CD1c-positive myeloid dendritic cell (primary cell): Measurements from ENCODE around the gene C13orf42.
"Not testable (repeated sequence)": the region's sequence is repeated elsewhere in the genome, so short reads cannot be mapped to it uniquely, and the experiment has no call there.

ENCODE experiments used
- DNase-seq: peaks from one replicate; pipeline ENCODE4 v3.0.0-alpha.2; 2016; ENCODE audit errors: extremely low spot score

C13orf42 gene

DNA sequence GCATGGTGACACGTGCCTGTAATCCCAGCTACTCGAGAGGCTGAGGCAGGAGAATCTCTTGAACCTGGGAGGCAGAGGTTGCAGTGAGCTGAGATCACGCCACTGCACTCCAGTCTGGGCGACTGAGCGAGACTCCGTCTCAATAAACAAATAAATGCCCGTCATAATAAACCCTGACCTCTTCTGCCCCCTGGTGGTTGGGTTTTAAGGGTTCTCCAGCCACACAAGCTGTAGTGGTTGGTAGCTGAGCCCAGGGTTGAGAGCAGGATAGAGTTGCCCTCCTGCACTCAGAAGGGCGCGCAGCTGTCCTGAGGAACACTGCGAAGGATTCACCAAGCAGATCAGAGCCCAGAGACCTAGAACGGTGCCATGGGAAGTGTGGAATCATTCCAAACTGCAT lies 9.8 kb upstream of the C13orf42 start:
- DNase-seq: peak; percentile 34

DNA sequence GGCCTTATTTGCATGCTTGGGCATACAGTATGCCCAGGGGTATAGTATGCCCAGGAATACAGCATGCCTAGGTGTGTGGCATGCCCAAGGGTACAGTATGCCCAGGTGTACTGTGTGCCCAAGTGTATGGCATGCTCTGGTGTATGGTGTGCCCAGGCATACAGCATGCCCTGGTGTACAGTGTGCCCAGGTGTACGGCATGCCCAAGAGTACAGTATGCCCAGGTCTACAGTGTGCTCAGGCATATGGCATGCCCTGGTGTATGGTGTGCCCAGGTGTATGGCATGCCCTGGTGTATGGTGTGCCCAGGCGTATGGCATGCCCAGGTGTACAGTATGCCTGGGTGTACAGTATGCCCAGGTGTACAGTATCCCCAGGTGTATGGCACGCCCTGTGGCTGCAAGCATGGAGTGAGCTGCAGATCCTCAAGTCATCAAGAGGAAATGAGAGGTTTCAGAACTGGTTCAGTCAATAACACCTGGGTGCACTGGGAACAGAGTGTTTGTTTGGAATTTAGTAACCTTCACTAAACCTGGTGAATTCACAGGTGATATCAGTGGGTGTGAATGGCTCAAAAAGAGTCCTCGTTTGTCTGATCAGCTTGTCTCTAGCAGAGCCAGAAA lies 7.8 kb upstream of the C13orf42 start:
- no peak for DNase-seq

DNA sequence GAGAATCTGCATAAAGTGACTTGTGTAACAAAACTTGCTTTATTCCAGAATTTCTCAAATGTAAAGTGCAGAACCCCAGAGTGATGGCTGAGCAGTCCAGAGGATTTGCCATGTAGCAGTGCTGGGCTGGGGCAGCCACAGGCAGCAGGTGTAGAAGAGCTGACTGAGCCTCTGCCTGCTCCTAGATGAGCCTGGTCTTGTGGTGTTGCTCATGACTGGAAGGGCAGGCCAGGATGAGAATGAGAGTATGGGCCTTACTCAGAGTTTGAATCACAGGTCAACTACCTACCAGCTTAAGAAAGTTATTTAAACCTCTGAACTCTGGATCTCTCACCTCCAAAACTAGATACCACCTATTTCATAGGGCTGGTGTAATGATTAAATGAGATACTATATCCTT lies 2.9 kb upstream of the C13orf42 start:
- DNase-seq: no peak

DNA sequence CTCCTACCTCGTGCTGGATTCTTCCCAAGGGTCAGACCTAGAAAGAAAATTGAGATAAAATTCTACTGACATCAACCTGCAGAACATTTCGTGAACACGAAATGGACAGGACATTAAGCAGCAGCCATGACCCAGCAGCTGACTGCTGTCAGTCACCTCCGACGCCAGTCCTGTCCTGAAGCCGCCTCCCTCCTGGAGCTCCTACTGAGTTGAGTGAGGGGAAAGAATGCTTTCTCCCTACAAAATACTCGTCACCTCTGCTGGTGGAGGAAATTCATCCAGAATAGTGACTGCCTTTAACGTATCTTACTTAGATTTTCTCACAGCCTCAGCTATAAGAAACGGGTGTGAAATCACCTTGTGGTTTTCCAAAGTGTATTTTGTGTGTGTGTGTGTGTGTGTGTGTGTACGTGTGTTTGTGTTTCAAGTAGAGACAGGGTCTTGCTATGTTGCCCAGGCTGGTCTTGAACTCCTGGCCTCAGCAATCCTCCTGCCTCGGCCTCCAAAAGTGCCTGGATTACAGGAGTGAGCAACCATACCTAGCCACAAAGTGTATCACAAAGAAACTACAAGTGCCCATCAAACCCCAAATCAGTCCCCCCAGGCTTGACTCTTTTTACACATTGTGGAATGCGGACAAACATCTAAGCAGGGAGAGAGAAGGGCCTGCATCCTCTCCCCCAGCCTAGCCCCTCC lies 2.3 kb upstream of the C13orf42 start:
- no peak for DNase-seq

DNA sequence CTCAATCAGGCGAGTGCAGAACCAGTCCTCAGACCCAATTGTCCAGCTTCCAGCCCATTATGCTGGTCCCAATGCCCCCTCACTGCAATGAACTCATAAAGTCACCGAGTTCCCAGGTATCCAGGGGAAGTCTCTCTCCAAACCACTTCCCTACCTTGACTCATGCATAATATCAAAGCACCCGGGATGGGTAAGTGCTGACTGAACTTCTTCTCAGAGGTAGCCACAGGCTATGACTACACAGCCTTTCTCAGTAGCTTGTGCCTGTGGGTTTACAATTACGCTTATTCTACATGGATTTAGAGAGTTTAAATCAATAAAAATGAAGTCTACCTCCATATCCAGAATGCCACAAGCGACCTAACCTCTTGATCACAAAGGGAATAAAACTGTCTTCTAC lies 1.7 kb upstream of the C13orf42 start:
- no peak for DNase-seq

DNA sequence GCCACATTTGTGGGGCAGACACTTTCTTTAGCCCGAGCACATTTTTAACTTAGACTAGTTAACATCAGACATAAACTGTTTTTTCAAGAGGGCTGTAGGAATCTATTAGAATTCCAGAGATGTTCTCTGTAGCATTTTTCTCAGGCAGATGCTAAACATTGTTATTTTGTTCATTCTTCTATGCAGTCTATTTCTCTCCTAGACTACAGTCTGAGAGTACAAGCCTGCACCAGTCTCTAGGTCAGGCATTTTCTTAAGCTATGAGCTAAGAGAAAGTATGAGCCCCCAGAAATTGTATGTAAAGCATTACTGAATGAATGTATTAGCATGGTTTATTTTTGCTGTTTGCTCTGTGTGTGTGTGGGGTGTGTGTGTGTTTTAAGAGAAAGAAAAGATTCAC lies 923 bp upstream of the C13orf42 start:
- DNase-seq: no peak

DNA sequence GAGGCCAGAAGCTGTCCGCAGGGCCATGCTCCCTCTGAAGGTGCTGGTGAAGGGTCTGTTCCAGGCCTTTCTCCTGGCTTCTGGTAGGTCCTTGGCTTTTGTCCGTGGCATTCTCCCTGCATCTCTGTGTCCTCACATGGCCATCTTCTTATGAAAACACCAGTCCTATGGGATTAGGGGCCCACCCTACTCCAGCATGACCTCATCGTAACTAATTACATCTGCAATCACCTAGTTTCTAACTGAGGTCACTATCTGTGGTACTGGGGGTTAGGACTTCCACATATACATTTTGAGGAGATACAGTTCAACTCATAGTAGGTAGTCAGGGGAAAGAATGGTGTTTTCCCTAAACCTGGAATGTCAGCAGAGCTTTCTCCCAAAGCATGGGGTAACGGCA lies 3.1 kb downstream of the C13orf42 start:
- no peak for DNase-seq

DNA sequence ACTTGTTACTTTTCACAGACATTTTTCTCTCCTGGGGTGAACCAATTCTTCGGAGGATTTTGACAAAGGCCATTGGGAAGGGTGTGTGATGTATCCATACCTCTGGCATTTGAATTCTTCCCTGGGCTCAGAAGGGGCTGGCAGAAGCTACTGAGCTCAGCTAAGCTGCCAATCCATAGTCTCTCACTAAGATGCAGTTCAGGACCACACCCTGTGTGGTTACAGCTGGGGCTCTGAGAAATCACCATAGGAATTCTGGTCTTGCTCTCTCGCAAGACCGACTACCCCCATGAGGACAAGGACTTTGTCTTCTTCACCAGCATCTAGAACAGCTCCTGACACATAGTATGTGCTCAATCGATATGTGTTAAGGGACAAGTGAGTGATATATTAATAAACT lies 6.0 kb downstream of the C13orf42 start:
- DNase-seq: no peak

DNA sequence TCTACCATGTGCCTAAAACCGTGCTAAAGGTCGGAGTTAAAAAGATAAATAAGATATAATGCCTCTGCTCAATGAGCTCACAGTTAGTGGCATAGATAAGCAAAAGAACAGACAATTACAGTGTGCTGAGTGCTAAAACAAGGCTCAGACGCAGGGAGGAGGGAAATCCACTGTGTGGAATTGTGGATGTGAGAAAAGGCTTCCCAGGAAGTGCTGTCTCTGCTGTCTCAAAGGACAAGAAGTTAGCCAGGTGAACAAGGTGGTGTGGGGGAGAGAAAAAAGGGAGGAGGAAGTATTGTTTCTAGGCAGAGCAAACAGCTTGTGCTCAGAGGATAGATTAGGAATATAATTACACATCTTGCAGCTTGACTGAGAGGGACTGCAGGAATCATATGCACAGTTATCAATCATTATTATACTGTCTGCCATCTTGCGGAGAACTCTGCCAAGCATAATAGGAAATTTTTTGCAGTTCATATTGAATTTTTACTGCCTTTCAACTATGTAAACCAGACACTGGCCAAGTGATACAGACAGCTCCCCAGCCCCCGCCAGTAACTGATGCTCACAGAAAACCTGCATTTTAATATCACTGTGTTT lies 9.3 kb downstream of the C13orf42 start:
- DNase-seq: no peak

DNA sequence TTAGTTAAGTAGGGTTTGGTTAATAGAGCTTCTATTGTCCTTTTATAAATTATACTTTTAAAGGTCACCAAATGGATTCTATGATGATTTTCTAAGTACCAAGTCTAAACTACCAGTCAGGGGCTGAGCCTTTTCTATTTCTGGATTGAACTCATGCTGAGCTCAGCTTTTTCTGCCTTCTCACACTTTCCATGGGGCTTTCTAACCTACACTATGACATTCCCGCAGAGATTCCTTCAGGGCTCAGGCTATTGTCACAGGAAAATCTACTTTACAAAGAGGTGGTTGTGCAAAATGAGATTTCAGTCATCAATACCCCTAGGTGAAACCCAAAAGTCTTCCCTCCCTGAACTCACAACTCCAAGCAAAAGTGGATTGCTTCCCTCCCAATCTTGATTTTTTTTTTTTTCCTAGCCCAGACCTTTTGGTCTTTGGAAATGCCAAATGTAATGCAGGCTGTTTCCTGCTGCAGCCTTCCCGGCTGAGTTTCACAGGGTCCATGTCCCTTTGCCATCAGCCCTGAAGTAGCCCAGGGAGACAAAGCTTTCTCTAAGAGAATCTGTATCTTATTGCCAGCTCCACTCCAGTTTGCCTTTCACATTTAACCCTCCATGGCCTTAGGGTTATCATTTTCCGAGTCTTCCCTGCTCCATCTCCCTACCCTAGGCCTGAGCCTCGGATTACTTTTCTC lies 13.6 kb downstream of the C13orf42 start:
- no peak for DNase-seq

DNA sequence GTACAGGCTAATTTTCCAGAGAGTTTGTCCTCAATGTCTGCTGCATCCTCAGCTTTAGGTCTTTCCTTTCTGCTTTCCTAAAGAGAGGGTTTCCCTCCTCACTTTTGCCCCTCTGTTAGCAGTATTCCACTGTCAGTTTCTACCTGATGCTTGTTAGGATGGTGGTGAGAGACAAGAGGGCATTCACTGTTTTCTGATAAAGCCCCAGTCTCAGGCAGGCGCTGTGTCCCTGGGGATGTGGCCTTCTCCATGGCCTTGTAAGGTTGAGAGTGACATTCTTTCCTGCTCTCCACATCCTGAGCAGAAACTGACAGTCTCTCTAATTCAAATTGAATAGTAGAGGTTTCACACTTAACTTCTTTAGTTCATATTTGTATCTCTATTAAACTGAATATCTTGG lies 14.9 kb downstream of the C13orf42 start:
- DNase-seq: no peak

DNA sequence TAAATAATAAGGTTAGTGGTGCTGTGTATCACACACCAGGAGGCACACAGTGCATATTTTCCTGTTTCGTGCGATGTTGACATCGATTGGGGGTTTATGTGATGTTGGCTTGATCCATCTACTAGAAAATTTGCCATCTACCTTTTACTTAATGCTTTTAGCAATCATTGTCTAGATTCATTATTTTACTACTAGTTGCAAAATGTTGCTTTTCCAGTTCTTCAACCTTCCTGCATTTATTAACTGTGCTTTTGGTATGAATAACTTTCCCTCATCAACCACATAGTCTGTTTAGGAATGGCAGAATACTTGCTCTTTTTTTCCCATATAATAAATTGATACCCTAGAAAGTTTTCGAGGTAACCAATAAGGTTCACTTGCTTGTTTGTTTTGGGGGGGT lies 17.5 kb downstream of the C13orf42 start:
- no peak for DNase-seq

DNA sequence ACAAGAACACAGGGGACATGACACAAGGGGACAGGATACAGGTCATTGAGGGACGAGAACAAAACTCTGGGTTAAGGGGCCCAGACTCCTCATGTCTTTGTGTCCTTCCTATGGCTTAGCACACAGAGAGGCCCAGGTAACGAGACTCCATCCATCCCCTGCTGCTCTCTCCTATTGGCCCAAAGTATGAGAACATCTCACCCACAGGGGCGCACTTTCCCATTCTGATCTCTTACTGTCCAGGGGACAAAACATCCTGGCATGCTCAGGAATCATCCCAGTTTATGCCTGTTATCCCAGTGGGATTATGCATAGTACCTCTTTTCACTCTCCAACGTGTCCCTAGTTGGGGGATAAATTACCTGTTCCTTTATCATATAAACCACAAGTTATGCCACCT lies 19.2 kb downstream of the C13orf42 start:
- DNase-seq: no peak

DNA sequence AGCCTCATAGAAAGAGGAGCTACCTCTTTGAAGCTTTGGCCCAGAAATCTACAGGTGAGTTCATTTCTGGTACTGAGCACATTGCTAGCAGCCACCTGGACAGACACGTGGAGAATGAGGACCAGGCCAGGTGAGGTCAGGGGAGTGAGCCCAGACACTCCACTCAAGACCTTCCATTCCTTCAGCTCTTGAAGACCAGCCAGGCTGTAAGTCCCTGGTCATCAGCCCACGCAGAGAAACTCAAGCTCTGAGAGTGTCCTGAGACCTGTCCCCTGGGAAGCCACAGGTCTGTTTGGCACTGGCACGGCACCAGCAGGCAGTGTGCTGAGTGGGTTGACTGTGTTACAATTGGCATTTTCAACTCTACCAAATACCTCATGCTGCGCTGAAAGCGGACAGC lies 27.4 kb downstream of the C13orf42 start:
- DNase-seq: no peak

DNA sequence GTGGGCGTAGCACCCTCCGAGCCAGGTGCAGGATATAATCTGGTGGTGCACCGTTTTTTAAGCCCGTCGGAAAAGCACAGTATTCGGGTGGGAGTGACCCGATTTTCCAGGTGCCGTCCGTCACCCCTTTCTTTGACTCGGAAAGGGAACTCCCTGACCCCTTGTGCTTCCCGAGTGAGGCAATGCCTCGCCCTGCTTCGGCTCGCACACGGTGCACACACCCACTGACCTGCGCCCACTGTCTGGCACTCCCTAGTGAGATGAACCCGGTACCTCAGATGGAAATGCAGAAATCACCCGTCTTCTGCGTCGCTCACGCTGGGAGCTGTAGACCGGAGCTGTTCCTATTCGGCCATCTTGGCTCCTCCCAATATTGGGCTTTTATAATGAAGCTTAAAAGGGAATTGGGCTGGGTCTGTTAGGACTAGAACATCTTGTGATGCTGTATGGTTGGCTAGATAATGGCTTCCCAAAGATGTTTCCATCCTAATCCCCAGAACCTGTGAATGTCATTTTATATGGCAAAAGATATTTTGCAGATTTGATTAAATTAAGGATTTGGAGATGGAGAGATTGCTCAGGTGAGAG lies 30.5 kb downstream of the C13orf42 start:
- not testable (repeated sequence) for DNase-seq

DNA sequence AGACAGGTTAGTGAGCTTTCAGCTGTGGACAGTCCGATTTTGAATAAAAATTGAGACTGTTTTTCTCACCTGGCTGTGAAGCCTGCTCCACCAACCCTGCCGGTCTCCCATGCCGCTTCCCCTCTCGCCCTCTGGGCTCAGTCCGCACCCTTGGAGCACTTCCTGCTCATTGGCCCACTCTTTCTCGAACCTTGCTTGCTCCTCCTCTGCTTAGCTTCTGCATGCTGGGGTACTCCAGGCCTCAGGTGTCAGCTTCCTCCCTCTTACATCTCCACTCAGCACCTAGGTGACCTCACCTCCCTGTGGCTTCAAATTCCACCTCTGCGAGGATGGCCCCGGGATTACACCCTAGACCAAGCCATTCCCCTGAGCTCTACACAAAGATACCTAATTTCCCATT lies 39.6 kb downstream of the C13orf42 start:
- DNase-seq: no peak

DNA sequence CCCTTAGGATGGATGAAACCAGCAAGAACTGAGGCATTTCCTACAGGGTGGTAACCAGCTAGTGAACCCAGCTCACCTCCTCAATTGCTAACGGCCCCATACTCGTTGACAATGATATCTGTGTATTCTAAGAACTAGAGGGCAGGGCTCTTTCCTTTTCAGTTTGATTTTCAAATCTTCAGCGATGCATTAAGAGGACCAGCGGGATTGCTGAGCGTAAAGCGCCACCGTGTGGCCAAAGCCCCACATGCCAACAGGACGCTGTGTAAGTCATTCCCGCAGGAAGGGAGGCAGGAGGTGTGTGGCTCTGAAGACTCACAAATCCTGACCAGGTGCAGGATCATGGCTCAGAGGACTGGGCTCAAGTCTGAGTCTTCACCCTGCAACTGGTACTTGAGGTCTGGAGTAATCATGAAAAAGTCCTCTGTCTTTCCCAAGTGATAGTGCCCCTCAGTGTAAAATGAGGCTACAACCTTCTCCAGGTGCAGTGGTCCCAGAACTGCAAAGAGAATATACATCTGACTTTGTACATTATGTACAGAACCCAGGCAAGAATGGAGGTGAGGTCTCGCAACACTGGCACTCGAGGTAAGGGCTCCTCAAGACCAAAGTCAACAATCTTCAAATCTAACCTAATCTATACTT lies 40.9 kb downstream of the C13orf42 start:
- DNase-seq: peak; percentile 84

DNA sequence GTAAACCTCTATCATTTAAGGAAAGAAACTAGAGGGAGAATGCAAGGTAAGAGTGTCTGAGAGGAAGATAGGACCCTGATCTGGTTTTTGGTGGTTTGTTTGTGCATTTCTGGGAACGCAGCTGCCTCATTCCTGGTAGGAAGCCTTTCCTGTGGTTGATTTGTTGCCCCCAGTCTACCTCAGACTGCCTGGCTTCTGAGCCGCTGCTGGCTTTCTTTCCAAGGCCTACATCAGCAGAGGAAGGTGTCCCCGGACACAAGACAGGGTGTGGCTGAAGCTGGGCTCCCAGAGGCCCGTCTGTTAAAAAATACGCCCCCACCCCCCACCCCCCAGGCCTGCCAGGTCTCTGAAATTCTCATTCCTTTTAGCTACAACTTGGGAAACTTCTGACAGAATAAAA lies 42.6 kb downstream of the C13orf42 start:
- no peak for DNase-seq

DNA sequence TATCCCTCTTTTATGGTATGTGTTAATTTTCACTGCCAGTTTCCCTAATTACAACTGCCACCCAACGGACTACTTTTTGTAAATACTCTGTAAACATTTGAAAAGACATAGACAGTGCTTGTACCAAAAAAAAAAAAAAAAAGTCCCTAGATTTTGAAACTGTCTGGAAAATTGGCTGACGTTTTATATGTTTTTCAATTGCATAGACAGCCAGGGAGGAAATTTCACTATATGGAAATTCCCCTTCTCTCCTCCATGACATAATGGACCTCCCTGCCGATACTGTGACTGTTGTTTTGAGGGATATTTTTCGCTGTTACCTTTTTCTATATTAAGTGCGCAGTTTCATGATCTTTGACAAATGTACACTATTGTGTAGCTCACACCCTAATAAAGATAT lies 43.4 kb downstream of the C13orf42 start:
- DNase-seq: no peak

DNA sequence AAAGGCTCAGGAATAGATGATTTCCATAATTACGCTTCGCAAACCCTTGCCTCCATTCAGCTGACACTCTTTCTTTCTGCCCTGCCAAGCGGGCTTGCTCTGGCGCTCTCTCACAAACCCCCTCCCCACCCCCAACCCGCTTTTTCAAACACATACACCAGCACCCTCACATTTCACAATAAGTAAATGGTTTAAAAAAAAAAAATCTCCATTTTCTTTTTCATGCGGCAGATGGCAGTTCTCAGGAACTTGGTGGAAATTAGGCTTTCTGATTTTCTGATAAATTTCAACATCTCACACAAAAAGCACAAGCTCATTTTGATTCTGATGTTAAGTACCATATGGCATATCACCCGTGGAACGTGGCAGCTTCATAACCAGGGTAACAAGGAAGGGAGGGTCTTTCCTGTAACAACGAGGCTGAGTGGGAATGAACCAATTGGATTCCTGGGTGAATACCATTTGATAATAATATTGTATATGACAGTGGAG lies 43.8 kb downstream of the C13orf42 start:
- DNase-seq: no peak

DNA sequence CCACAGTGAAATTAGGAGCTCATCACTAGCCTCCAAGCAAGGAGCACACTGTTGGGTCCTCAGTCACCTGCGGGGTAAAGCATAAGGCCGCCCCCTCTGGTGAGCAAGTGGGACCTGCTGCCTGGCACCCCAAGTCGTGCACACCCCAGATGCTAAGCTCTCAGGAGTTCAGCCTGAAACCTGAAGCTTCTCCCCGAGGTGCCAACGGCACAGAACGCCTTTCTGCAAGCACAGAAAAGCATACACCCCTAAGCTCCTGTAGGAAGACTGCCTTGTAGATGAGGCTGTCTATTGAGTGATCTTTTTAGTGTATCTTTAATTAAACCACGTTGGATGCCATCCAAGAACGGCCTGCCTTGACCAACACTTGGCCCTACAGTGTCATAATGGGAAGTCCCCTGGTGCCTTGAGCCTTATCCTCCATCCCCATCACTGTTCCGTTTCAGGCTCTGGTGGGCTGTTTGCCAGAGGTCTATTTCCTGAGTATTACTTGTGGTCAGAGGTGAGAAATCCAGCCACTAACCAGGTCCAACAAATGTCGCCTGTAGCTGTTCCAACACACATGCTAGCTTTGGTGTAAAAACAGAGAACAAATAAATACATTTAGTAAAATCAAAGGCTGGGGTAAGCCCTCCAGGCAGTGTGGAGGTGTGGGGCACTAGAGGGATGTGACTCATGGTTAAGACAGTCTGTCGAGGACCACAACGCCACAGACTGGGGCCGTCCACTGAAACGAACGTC lies 44.8 kb downstream of the C13orf42 start:
- peak; percentile 23 for DNase-seq
